Transverse colon (tissue), 4 donors: ENCODE results near the gene PRKCE. TPM values are rescaled to one million over a fixed set of nuclear protein-coding genes. Genes with fewer than 3 reads are reported as not detected.

Experiments
- DNase-seq: peaks from one replicate; pipeline ENCODE4 v3.0.0-alpha.2; 2019
- H3K27ac ChIP-seq, 4 donors: fragments of 200-600 bp; sonication (generic); 2 replicates each; pipeline ENCODE4 v1.5.1; 2016 to 2018; ENCODE audit warnings: inconsistent platforms in 4 of 4
- H3K27me3 ChIP-seq: fragments of 200-600 bp; sonication (generic); 2 replicates; pipeline ENCODE4 v1.5.1; 2017; ENCODE audit warnings: inconsistent platforms
- H3K36me3 ChIP-seq, 4 donors: fragments of 200-600 bp; sonication (generic); 2 replicates each; pipeline ENCODE4 v1.5.1; 2017 to 2019; ENCODE audit warnings: inconsistent platforms in 4 of 4
- H3K4me1 ChIP-seq, 4 donors: fragments of 200-600 bp; sonication (generic); 2 replicates each; pipeline ENCODE4 v1.5.1; 2017 to 2020; ENCODE audit warnings: inconsistent platforms in 4 of 4
- H3K4me3 ChIP-seq, 4 donors: fragments of 200-600 bp; sonication (generic); 1 replicate in 1 of 4; 2 replicates in 3 of 4; pipeline versions ENCODE4 v1.5.1 to v1.6.1; 2017 to 2019; ENCODE audit warnings: inconsistent platforms in 4 of 4
- H3K9me3 ChIP-seq, 2 donors: fragments of 200-600 bp; sonication (generic); 2 replicates each; pipeline ENCODE4 v1.5.1; 2017 to 2019; ENCODE audit warnings: inconsistent platforms in 2 of 2
- EP300 ChIP-seq: sonication (generic); formaldehyde crosslinking; IDR thresholded peaks from one replicate; pipeline ENCODE4 v1.6.1; 2017; ENCODE audit warnings: antibody characterized with exemption, low read depth
- POLR2A ChIP-seq: fragments of 450-650 bp; IDR thresholded peaks from one replicate; pipeline ENCODE4 v1.6.1; 2016; ENCODE audit warnings: antibody characterized with exemption, mild to moderate bottlenecking, moderate library complexity
- POLR2AphosphoS5 ChIP-seq, 3 donors: sonication (generic); formaldehyde crosslinking; IDR thresholded peaks; one replicate each; pipeline ENCODE4 v1.6.1; 2016; ENCODE audit warnings: antibody characterized with exemption in 3 of 3
- WGBS, 2 donors: methylation state at CpG; one replicate each; pipeline ENCODE4 v1.1.5; 2018; ENCODE audit warnings: low coverage in 1 of 2; 5-methylcytosine and 5-hydroxymethylcytosine counted together
- in situ Hi-C, 4 donors: fragments of 200-750 bp; cut with MboI; loops; one replicate each; pipeline versions ENCODE4 v1.15.0 to v1.15.1; 2017; ENCODE audit warnings: low sequenced_read_pairs in 3 of 4, low pct_ligation_motif_present in 1 of 4, low pct_unique_long_range_greater_than_20kb in 1 of 4
- intact Hi-C: fragments of 100-400 bp; cut with DNase I; formaldehyde crosslinking; loops from one replicate; pipeline ENCODE4 v1.15.1; 2023; ENCODE audit warnings: low total_unique reads
- total RNA-seq, 4 donors: library from RNA; depleted of rRNA; stranded (reverse); fragments of >200 nt; gene quantifications; one replicate each; pipeline ENCODE4 v1.1.0, GENCODE V29; 2016
- TF ChIP-seq, protein P1 (sequence below), 5 experiments: fragments of 200-600 bp in 3 of 5; fragments of 450-650 bp in 2 of 5; sonication (generic) in 3 of 5; IDR thresholded peaks; 1 replicate in 2 of 5; 2 replicates in 3 of 5; pipeline ENCODE4 v1.5.1; 2016 to 2017; ENCODE audit warnings: antibody characterized with exemption in 5 of 5, inconsistent platforms in 3 of 5, mild to moderate bottlenecking in 2 of 5, moderate library complexity in 1 of 5

Gene PRKCE
- total RNA-seq, 4 donors from 2014 or later = 8.6 to 20.6 (median 11.3) TPM

DNA sequence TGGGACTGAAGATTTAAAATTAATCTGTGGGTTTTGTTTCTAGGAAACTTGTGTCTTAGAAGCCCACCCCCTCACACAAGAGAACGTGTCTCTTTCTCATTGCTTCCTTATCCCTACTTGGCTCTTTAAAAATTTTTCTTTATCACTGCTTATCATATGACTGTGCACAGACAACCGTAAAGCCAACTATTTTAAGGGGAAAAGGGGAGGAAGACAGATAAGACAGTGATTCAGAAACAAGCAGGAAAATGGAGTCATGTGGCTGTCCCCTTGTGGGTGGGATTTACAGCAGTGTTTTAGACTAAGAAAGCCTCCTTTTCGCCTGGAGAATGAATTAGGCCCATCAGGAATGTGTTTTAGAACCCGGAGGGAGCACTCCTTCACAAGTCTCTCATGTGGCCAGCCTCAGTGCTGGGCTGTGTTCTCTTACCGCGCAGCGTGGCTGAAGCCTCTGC lies 17.6 kb downstream of the PRKCE start:
- H3K27ac ChIP-seq = no peak overlapping the region

DNA sequence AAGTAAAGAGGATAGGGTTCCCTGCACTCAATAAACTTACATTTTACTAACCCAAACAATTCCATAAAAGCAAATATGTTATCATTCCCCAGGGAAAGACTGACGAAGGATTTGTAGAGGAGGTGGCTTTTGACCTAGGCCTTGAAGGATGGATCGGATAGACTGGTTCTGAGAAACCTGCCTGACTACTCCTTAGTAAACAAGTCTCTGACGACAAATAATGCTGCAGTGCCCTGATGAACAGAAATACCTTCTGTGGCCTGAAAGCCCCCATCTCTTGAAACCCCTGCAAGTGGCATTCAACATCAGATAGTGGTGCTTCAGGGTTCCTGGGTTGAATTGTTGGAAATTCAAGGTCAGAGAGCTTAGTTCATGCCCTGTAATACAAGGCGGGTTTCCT lies 19.2 kb downstream of the PRKCE start:
- in situ Hi-C loops (no loop called here), intact Hi-C loops (no loop called here)
- Histone ChIP-seq H3K4me1 (peaks cover 10 to 23% (median 19%) of the 10 kb centered on the region in 4 donors), H3K27me3 (no peaks in the 10 kb centered on the region), H3K36me3 (no peaks in the 10 kb centered on the region), H3K27ac (no peak overlapping the region), H3K9me3 (no peaks in the 10 kb centered on the region), H3K4me3 (no peak overlapping the region)
- WGBS, 2 donors = 62 to 76% methylated on average over 3 to 4 of the region's 4 CpGs
- no peak for TF ChIP-seq POLR2A
- no peak for TF ChIP-seq POLR2AphosphoS5 (IDR thresholded peaks at IDR 0.05)
- TF ChIP-seq EP300 = no peak
- TF ChIP-seq, protein P1, sequence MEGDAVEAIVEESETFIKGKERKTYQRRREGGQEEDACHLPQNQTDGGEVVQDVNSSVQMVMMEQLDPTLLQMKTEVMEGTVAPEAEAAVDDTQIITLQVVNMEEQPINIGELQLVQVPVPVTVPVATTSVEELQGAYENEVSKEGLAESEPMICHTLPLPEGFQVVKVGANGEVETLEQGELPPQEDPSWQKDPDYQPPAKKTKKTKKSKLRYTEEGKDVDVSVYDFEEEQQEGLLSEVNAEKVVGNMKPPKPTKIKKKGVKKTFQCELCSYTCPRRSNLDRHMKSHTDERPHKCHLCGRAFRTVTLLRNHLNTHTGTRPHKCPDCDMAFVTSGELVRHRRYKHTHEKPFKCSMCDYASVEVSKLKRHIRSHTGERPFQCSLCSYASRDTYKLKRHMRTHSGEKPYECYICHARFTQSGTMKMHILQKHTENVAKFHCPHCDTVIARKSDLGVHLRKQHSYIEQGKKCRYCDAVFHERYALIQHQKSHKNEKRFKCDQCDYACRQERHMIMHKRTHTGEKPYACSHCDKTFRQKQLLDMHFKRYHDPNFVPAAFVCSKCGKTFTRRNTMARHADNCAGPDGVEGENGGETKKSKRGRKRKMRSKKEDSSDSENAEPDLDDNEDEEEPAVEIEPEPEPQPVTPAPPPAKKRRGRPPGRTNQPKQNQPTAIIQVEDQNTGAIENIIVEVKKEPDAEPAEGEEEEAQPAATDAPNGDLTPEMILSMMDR (IDR thresholded peaks at IDR 0.05) = no peak
- no peak for DNase-seq

More for the DNA sequence above, 17.6 kb downstream of the PRKCE start:
- no peak for DNase-seq
- Histone ChIP-seq H3K27me3 (no peaks in the 10 kb centered on the region), H3K9me3 (no peaks in the 10 kb centered on the region), H3K4me1 (peaks cover 0 to 7% (median 3%) of the 10 kb centered on the region in 4 donors), H3K4me3 (no peak overlapping the region), H3K36me3 (no peaks in the 10 kb centered on the region)
- in situ Hi-C loops (no loop called here), intact Hi-C loops (no loop called here)
- TF ChIP-seq, protein P1 (IDR thresholded peaks at IDR 0.05) = no peak
- no peak for TF ChIP-seq EP300
- no peak for TF ChIP-seq POLR2AphosphoS5 (IDR thresholded peaks at IDR 0.05)
- TF ChIP-seq POLR2A = no peak
- 47 to 69% methylated on average over 4 to 7 of the region's 7 CpGs for WGBS, 2 donors

DNA sequence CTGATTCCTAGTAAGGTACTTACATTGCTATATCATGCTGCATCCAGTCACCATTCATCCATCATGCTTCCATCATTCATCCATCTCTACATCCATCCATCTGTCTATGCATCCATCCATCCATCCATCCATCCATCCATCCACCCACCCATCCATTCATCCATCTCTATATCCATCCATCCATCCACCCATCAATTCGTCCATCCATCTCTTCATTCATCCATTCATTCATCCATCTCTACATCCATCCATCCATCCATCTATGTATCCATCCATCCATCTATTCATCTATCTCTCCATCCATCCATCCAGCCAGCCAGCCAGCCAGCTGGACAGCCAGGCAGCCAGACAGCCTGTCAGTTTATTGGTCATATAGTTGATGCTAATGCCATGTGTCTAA lies 20.7 kb downstream of the PRKCE start:
- WGBS, 2 donors = 67 to 95% methylated on average over 1 of the region's 1 CpG
- in situ Hi-C loops = no loop called here

DNA sequence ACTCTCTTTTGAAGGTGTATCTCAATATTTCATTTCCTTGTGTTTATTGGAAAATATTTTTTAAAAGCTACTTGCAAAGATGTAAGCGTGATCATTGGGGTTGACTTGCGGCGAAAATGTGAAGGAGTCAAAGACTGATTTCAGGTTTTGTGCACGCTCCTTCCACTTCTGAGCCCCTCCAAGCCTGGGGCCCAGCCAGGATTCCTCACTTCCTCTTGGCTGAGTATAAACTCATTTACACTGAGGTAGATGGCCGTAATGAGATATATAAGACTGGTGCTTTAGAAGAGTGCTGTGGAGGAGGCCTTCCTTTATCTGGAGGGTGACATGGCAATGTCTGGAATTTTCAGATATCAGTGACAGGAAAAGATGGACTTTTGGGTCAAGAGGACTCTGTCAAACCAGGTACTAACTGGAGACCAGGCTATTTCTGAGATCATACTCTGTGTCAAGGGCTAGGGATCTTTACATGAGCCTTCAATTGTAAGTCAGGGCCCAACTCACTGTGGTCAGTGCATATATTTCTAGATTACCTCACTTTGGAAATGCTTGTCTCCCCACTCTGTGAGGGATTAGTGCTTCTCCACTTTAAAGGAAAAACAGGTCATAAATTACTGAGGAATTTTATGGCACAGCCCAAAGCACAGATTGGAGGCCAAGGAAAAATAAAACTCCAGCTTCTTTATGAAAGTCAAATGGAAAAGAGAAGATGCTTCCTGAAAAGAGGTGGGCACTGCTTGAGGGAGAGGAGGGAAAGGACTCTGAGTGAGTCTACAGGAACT lies 22.8 kb downstream of the PRKCE start:
- in situ Hi-C loops = no loop called here
- 84 to 91% methylated on average over 5 of the region's 5 CpGs for WGBS, 2 donors
- Histone ChIP-seq H3K4me1 (peaks cover 10 to 32% (median 24%) of the 10 kb centered on the region in 4 donors), H3K4me3 (no peak overlapping the region), H3K36me3 (no peaks in the 10 kb centered on the region), H3K27me3 (no peaks in the 10 kb centered on the region), H3K9me3 (no peaks in the 10 kb centered on the region), H3K27ac (peak overlapping the region; percentile 62 to 77 (median 72))
- intact Hi-C loops = no loop called here
- no peak for DNase-seq
- TF ChIP-seq POLR2A (no peak), EP300 (no peak), POLR2AphosphoS5 (IDR thresholded peaks at IDR 0.05) (no peak)
- TF ChIP-seq, protein P1 (IDR thresholded peaks at IDR 0.05) = no peak

More for the DNA sequence above, 20.7 kb downstream of the PRKCE start:
- intact Hi-C loops = no loop called here
- Histone ChIP-seq H3K27me3 (no peaks in the 10 kb centered on the region), H3K9me3 (no peaks in the 10 kb centered on the region), H3K4me1 (peaks cover 10 to 29% (median 24%) of the 10 kb centered on the region in 4 donors), H3K27ac (no peak overlapping the region), H3K36me3 (no peaks in the 10 kb centered on the region), H3K4me3 (no peak overlapping the region)
- no peak for DNase-seq
- no peak for TF ChIP-seq POLR2AphosphoS5 (IDR thresholded peaks at IDR 0.05)
- TF ChIP-seq, protein P1 (IDR thresholded peaks at IDR 0.05) = no peak
- no peak for TF ChIP-seq EP300
- no peak for TF ChIP-seq POLR2A
